Fibroblast of lung (primary cell): ENCODE results near the gene ZPLD1.

Experiments used
- CTCF ChIP-seq, 2 donors: IDR thresholded peaks in 1 of 2; conservative IDR thresholded peaks in 1 of 2; 1 replicate in 1 of 2; 2 replicates in 1 of 2; pipeline ENCODE4 v1.5.1; 2011 to 2012; ENCODE audit warnings: low read length in 2 of 2, control low read depth in 1 of 2, inconsistent platforms in 1 of 2, low read depth in 1 of 2, mild to moderate bottlenecking in 1 of 2
- EZH2 ChIP-seq: IDR thresholded peaks from 2 replicates; pipeline ENCODE4 v1.5.1; 2012; ENCODE audit warnings: low read length, control low read depth, mild to moderate bottlenecking; ENCODE audit errors: missing control alignments

- no peak for TF ChIP-seq CTCF (conservative IDR thresholded peaks at IDR 0.05 in 1 of 2, IDR thresholded peaks at IDR 0.05 in 1 of 2; ENCODE audit: low read depth in 1 of 2, low read length in 2 of 2)
- TF ChIP-seq EZH2: no peak
These were observed 62.8 kb downstream of the ZPLD1 start for GRCh38 chr3:102497571-102497970.
